ENCODE data around the gene SLC25A34.

DNA sequence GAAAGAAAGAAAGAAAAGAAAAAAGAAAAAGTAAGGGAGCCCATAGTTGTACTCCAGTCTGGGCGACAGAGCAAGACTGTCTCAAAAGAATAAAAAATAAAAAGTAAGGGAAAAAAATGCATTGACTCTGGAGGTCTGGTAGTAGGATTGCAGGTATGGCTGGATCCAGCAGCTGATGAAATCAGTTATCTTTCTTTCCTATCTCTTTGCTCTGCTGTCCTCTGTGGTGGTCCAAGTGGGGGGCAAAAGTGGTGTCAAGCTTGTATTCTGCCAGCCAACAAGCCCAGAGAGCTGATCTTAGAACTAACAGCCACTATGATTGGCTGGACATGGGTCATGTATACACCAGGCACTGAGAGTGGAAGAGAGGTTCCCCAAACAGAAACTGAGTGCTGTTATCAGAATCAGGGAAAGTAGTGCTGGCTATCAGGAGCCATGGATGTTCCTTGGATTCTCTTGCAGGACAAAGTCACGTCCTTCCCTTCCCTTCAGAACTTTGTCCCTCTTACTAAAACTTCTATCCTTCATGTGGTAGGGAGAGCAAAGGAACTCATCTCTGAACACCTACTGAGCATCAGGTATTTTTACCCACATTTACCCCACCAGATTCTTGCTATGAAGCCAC is 19.1 kb downstream of the SLC25A34 start:
- no peak for TF ChIP-seq EZH2phosphoT487 (IDR thresholded peaks at IDR 0.05; ENCODE audit: low read depth)
- TF ChIP-seq, protein P1, sequence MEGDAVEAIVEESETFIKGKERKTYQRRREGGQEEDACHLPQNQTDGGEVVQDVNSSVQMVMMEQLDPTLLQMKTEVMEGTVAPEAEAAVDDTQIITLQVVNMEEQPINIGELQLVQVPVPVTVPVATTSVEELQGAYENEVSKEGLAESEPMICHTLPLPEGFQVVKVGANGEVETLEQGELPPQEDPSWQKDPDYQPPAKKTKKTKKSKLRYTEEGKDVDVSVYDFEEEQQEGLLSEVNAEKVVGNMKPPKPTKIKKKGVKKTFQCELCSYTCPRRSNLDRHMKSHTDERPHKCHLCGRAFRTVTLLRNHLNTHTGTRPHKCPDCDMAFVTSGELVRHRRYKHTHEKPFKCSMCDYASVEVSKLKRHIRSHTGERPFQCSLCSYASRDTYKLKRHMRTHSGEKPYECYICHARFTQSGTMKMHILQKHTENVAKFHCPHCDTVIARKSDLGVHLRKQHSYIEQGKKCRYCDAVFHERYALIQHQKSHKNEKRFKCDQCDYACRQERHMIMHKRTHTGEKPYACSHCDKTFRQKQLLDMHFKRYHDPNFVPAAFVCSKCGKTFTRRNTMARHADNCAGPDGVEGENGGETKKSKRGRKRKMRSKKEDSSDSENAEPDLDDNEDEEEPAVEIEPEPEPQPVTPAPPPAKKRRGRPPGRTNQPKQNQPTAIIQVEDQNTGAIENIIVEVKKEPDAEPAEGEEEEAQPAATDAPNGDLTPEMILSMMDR (IDR thresholded peaks at IDR 0.05; ENCODE audit: low read depth, low read length): no peak
